Activated T-helper 17 cell treated with anti-CD3 and anti-CD28 coated beads, Interleukin-2, amount 50 U/mL, for 72 hours (primary cell): Measurements from ENCODE around the gene TTBK1. TPM values are rescaled to one million over a fixed set of nuclear protein-coding genes. Genes with fewer than 3 reads are reported as not detected.

Experiments used
- ATAC-seq: fragments of 150-1000 bp; cut with Tn5 transposase; replicated peaks from 2 replicates; pipeline ENCODE4 v1.10.0; 2021; ENCODE audit warnings: mild to moderate bottlenecking, moderate library complexity
- H3K27ac Mint-ChIP-seq: one replicate; pipeline ENCODE4 v1.8.0; 2022; ENCODE audit warnings: mixed read lengths
- H3K27me3 Mint-ChIP-seq: one replicate; pipeline ENCODE4 v1.8.0; 2022; ENCODE audit warnings: mixed read lengths
- H3K36me3 Mint-ChIP-seq: one replicate; pipeline ENCODE4 v1.8.0; 2022; ENCODE audit warnings: low read depth, mild to moderate bottlenecking, mixed read lengths
- H3K4me1 Mint-ChIP-seq: one replicate; pipeline ENCODE4 v1.8.0; 2022; ENCODE audit warnings: mixed read lengths
- H3K4me3 Mint-ChIP-seq: one replicate; pipeline ENCODE4 v1.8.0; 2022; ENCODE audit warnings: mild to moderate bottlenecking, mixed read lengths
- H3K9me3 Mint-ChIP-seq: one replicate; pipeline ENCODE4 v1.8.0; 2022; ENCODE audit warnings: mixed read lengths
- total RNA-seq, 2 donors: library from RNA; stranded (reverse); gene quantifications; one replicate each; pipeline ENCODE4 v1.2.3, GENCODE V29; 2022

The TTBK1 gene
- total RNA-seq: 1 to 10 TPM; 2.2 to 3.6 TPM

- no peaks in the 10 kb centered on the region for H3K36me3 Mint-ChIP-seq
- peaks cover 13% of the 10 kb centered on the region for H3K4me1 Mint-ChIP-seq
- ATAC-seq: no peak
- no peak within 1 kb of the TSS for H3K27ac Mint-ChIP-seq
- no peaks in the 10 kb centered on the region for H3K9me3 Mint-ChIP-seq
- peaks cover 9% of the 10 kb centered on the region for H3K27me3 Mint-ChIP-seq
- no peak within 1 kb of the TSS for H3K4me3 Mint-ChIP-seq
These were observed at the start of gene TTBK1 for GRCh38 chr6:43242908-43243663. Gene TTBK1, plus strand, starts transcription at chr6:43243481. Its CDS starts 3,180 bp downstream, at chr6:43246661.

- Mint-ChIP-seq H3K27ac (peak overlapping the region; percentile 13), H3K4me3 (no peak overlapping the region)
These were observed 49.4 kb upstream of the TTBK1 start for GRCh38 chr6:43193929-43194328.

GRCh38 chr6:43196337-43196736 is 46.9 kb upstream of the TTBK1 start:
- no peaks in the 10 kb centered on the region for H3K9me3 Mint-ChIP-seq
- H3K27ac Mint-ChIP-seq: no peak overlapping the region
- no peaks in the 10 kb centered on the region for H3K27me3 Mint-ChIP-seq
- H3K4me1 Mint-ChIP-seq: no peaks in the 10 kb centered on the region
- peaks cover 91% of the 10 kb centered on the region for H3K36me3 Mint-ChIP-seq
- no peak overlapping the region for H3K4me3 Mint-ChIP-seq
- no peak for ATAC-seq

More at GRCh38 chr6:43193929-43194328, 49.4 kb upstream of the TTBK1 start:
- Mint-ChIP-seq H3K9me3 (no peaks in the 10 kb centered on the region), H3K36me3 (peaks cover 88% of the 10 kb centered on the region), H3K4me1 (peaks cover 6% of the 10 kb centered on the region), H3K27me3 (no peaks in the 10 kb centered on the region)
- ATAC-seq: no peak

- no peaks in the 10 kb centered on the region for H3K4me1 Mint-ChIP-seq
- H3K9me3 Mint-ChIP-seq: no peaks in the 10 kb centered on the region
- no peak overlapping the region for H3K4me3 Mint-ChIP-seq
- peaks cover 65% of the 10 kb centered on the region for H3K36me3 Mint-ChIP-seq
- H3K27me3 Mint-ChIP-seq: no peaks in the 10 kb centered on the region
- no peak for ATAC-seq
- peak overlapping the region; percentile 22 for H3K27ac Mint-ChIP-seq
These were observed 43.4 kb upstream of the TTBK1 start for GRCh38 chr6:43199912-43200311.

- Mint-ChIP-seq H3K36me3 (peaks cover 65% of the 10 kb centered on the region), H3K4me1 (no peaks in the 10 kb centered on the region), H3K27me3 (no peaks in the 10 kb centered on the region), H3K4me3 (no peak overlapping the region), H3K27ac (peak overlapping the region; percentile 22), H3K9me3 (no peaks in the 10 kb centered on the region)
- no peak for ATAC-seq
These were observed 42.7 kb upstream of the TTBK1 start for GRCh38 chr6:43200541-43200940.

- Mint-ChIP-seq H3K4me3 (no peak overlapping the region), H3K27ac (peak overlapping the region; percentile 22), H3K9me3 (no peaks in the 10 kb centered on the region), H3K4me1 (no peaks in the 10 kb centered on the region), H3K27me3 (no peaks in the 10 kb centered on the region), H3K36me3 (peaks cover 57% of the 10 kb centered on the region)
- ATAC-seq: no peak
These were observed 40.8 kb upstream of the TTBK1 start for GRCh38 chr6:43202451-43202850.

GRCh38 chr6:43203029-43203717 is 40.1 kb upstream of the TTBK1 start:
- Mint-ChIP-seq H3K27ac (no peak overlapping the region), H3K9me3 (no peaks in the 10 kb centered on the region), H3K36me3 (peaks cover 52% of the 10 kb centered on the region), H3K4me3 (no peak overlapping the region), H3K4me1 (no peaks in the 10 kb centered on the region), H3K27me3 (no peaks in the 10 kb centered on the region)
- ATAC-seq: no peak

- peak overlapping the region; percentile 10 for H3K27ac Mint-ChIP-seq
- H3K9me3 Mint-ChIP-seq: no peaks in the 10 kb centered on the region
- no peak overlapping the region for H3K4me3 Mint-ChIP-seq
- H3K4me1 Mint-ChIP-seq: no peaks in the 10 kb centered on the region
- peaks cover 50% of the 10 kb centered on the region for H3K36me3 Mint-ChIP-seq
- no peaks in the 10 kb centered on the region for H3K27me3 Mint-ChIP-seq
- ATAC-seq: no peak
These were observed 39.6 kb upstream of the TTBK1 start for GRCh38 chr6:43203718-43204095.

GRCh38 chr6:43204271-43205105 is 38.8 kb upstream of the TTBK1 start:
- Mint-ChIP-seq H3K9me3 (no peaks in the 10 kb centered on the region), H3K27me3 (no peaks in the 10 kb centered on the region), H3K4me3 (no peak overlapping the region), H3K27ac (peak overlapping the region; percentile 10), H3K36me3 (peaks cover 42% of the 10 kb centered on the region), H3K4me1 (no peaks in the 10 kb centered on the region)
- ATAC-seq: no peak

GRCh38 chr6:43205849-43206248 is 37.4 kb upstream of the TTBK1 start:
- Mint-ChIP-seq H3K27me3 (no peaks in the 10 kb centered on the region), H3K4me1 (no peaks in the 10 kb centered on the region), H3K4me3 (no peak overlapping the region), H3K27ac (peak overlapping the region; percentile 24), H3K9me3 (no peaks in the 10 kb centered on the region), H3K36me3 (peaks cover 30% of the 10 kb centered on the region)
- no peak for ATAC-seq

GRCh38 chr6:43207286-43207685 is 36.0 kb upstream of the TTBK1 start:
- Mint-ChIP-seq H3K9me3 (no peaks in the 10 kb centered on the region), H3K27me3 (no peaks in the 10 kb centered on the region), H3K4me1 (no peaks in the 10 kb centered on the region), H3K27ac (no peak overlapping the region), H3K36me3 (peaks cover 25% of the 10 kb centered on the region), H3K4me3 (no peak overlapping the region)
- no peak for ATAC-seq

GRCh38 chr6:43211955-43212354 is 31.3 kb upstream of the TTBK1 start:
- Mint-ChIP-seq H3K27me3 (no peaks in the 10 kb centered on the region), H3K9me3 (no peaks in the 10 kb centered on the region), H3K27ac (no peak overlapping the region), H3K4me3 (no peak overlapping the region), H3K4me1 (no peaks in the 10 kb centered on the region), H3K36me3 (peaks cover 12% of the 10 kb centered on the region)
- ATAC-seq: no peak

- ATAC-seq: no peak
- no peaks in the 10 kb centered on the region for H3K27me3 Mint-ChIP-seq
- H3K4me1 Mint-ChIP-seq: no peaks in the 10 kb centered on the region
- H3K4me3 Mint-ChIP-seq: no peak overlapping the region
- H3K36me3 Mint-ChIP-seq: peaks cover 22% of the 10 kb centered on the region
- H3K27ac Mint-ChIP-seq: no peak overlapping the region
- no peaks in the 10 kb centered on the region for H3K9me3 Mint-ChIP-seq
These were observed 29.9 kb upstream of the TTBK1 start for GRCh38 chr6:43213431-43213830.

GRCh38 chr6:43215066-43215465 is 28.2 kb upstream of the TTBK1 start:
- Mint-ChIP-seq H3K9me3 (no peaks in the 10 kb centered on the region), H3K27me3 (no peaks in the 10 kb centered on the region), H3K36me3 (peaks cover 37% of the 10 kb centered on the region), H3K27ac (no peak overlapping the region), H3K4me3 (no peak overlapping the region), H3K4me1 (no peaks in the 10 kb centered on the region)
- ATAC-seq: no peak
